Thyroid gland (tissue), 4 donors: ENCODE results near the gene SZRD1.

Experiments
- POLR2A ChIP-seq, 2 donors: fragments of 450-650 bp; IDR thresholded peaks; one replicate each; pipeline ENCODE4 v1.6.1; 2017; ENCODE audit warnings: antibody characterized with exemption in 2 of 2, mild to moderate bottlenecking in 2 of 2, moderate library complexity in 1 of 2
- TF ChIP-seq, protein P1 (sequence below), 6 experiments: fragments of 200-600 bp in 3 of 6; fragments of 450-650 bp in 3 of 6; sonication (generic) in 3 of 6; IDR thresholded peaks; one replicate each; pipeline ENCODE4 v1.5.1; 2016 to 2019; ENCODE audit warnings: antibody characterized with exemption in 6 of 6, mild to moderate bottlenecking in 2 of 6, inconsistent platforms in 1 of 6, moderate library complexity in 1 of 6

DNA sequence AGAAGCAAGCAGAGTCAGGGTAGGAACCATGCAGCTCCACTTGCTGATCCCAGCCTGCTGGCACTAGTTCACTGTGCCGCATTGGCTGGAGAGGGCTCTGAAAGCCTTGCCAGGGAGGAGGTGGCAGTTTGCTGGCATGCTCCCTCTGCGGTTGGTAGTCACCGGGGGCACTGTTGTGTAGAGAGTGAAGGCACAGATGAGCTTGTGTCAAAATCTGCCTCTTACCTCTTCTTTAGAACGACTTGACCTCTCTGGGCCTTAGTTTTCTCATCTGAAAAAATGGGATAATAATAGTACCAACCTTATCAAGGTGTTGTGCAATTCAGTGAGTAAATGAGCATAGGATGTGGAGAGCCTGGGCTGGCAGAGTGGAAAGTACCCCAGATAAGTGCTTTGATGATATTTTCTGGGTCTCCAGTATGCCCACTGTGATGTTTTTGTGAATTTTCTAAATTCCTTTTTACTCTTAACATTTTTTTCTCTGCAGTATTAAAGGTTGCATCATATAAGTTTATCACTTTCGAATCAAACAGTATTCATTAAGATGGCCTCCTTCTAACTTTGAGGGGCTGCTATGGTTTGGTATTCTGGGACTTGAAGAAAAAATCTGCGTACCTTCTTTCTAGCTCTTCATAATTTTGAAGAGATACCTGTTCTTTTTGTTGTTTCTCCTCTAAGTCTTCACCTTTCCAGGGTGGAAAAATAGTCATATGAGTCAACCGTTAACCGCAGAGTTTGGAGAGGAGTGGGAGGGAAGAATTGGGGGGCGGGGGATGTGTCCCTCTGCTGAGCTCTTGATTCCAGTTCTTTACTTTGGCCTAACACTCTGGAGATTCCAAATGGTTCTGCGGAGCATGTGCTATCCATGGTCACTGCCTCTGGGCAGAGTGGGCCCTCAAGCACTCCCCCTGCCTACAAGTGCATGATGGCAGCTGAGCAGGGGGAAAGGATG, 26.8 kb downstream of the SZRD1 start:
- no peak for TF ChIP-seq POLR2A (IDR thresholded peaks at IDR 0.05)
- TF ChIP-seq, protein P1, sequence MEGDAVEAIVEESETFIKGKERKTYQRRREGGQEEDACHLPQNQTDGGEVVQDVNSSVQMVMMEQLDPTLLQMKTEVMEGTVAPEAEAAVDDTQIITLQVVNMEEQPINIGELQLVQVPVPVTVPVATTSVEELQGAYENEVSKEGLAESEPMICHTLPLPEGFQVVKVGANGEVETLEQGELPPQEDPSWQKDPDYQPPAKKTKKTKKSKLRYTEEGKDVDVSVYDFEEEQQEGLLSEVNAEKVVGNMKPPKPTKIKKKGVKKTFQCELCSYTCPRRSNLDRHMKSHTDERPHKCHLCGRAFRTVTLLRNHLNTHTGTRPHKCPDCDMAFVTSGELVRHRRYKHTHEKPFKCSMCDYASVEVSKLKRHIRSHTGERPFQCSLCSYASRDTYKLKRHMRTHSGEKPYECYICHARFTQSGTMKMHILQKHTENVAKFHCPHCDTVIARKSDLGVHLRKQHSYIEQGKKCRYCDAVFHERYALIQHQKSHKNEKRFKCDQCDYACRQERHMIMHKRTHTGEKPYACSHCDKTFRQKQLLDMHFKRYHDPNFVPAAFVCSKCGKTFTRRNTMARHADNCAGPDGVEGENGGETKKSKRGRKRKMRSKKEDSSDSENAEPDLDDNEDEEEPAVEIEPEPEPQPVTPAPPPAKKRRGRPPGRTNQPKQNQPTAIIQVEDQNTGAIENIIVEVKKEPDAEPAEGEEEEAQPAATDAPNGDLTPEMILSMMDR (IDR thresholded peaks at IDR 0.05) = no peak
